HL-60 (cell line): Measurements from ENCODE around the gene ARV1.
"Not testable (repeated sequence)": the region's sequence is repeated elsewhere in the genome, so short reads cannot be mapped to it uniquely, and the experiment has no call there.

ENCODE experiments used
- DNase-seq, 2 experiments: peaks; one replicate each; pipeline ENCODE4 v3.0.0-alpha.2; 2010 to 2020; ENCODE audit warnings: low read depth in 1 of 2, low spot score in 1 of 2
- H3K27ac ChIP-seq: fragments of 250-450 bp; sonication (Bioruptor Pico); replicated peaks from 2 replicates; pipeline ENCODE4 v1.5.1; 2020; ENCODE audit warnings: mild to moderate bottlenecking, moderate library complexity
- H3K27me3 ChIP-seq: fragments of 250-450 bp; sonication (Bioruptor Pico); 2 replicates; pipeline ENCODE4 v1.5.1; 2021; ENCODE audit warnings: mild to moderate bottlenecking, moderate library complexity; ENCODE audit not compliant: insufficient read depth, poor library complexity, severe bottlenecking
- H3K4me3 ChIP-seq: replicated peaks from 2 replicates; pipeline ENCODE4 v1.5.1; 2011; ENCODE audit warnings: mild to moderate bottlenecking, control low read depth, low read length; ENCODE audit not compliant: insufficient read depth
- CTCF ChIP-seq: IDR thresholded peaks from one replicate; pipeline ENCODE4 v1.5.1; 2011; ENCODE audit warnings: low read length, control low read depth, inconsistent platforms; ENCODE audit not compliant: insufficient read depth
- GABPA ChIP-seq: IDR thresholded peaks from 2 replicates; pipeline ENCODE4 v1.6.1; 2012; ENCODE audit warnings: low read depth
- POLR2AphosphoS5 ChIP-seq: IDR thresholded peaks from 2 replicates; pipeline ENCODE4 v1.6.1; 2012; ENCODE audit warnings: low read depth
- REST ChIP-seq: IDR thresholded peaks from 2 replicates; pipeline ENCODE4 v1.6.1; 2012; ENCODE audit warnings: low read depth; ENCODE audit not compliant: insufficient replicate concordance
- SPI1 ChIP-seq: IDR thresholded peaks from 2 replicates; pipeline ENCODE4 v1.6.1; 2012; ENCODE audit warnings: low read depth, mild to moderate bottlenecking, borderline replicate concordance

Gene ARV1

GRCh38 chr1:231027971-231028370 lies 49.1 kb downstream of the ARV1 start:
- H3K4me3 ChIP-seq = no peak overlapping the region
- no peaks in the 10 kb centered on the region for H3K27me3 ChIP-seq
- DNase-seq = no peak
- TF ChIP-seq CTCF (no peak), SPI1 (no peak), POLR2AphosphoS5 (no peak), REST (no peak), GABPA (no peak)
- no peak overlapping the region for H3K27ac ChIP-seq

GRCh38 chr1:231028682-231029081 lies 49.8 kb downstream of the ARV1 start:
- TF ChIP-seq REST = no peak
- no peak for TF ChIP-seq CTCF
- no peak for TF ChIP-seq POLR2AphosphoS5
- no peak for TF ChIP-seq SPI1
- TF ChIP-seq GABPA = no peak
- no peak overlapping the region for H3K27ac ChIP-seq
- no peak for DNase-seq
- H3K4me3 ChIP-seq = no peak overlapping the region
- H3K27me3 ChIP-seq = no peaks in the 10 kb centered on the region

GRCh38 chr1:231029247-231029646 lies 50.4 kb downstream of the ARV1 start:
- H3K27ac ChIP-seq, H3K27me3 ChIP-seq, H3K4me3 ChIP-seq, DNase-seq: not testable (repeated sequence)

GRCh38 chr1:231029841-231030240 lies 50.9 kb downstream of the ARV1 start:
- Histone ChIP-seq H3K27ac (no peak overlapping the region), H3K27me3 (no peaks in the 10 kb centered on the region), H3K4me3 (no peak overlapping the region)
- no peak for TF ChIP-seq REST
- TF ChIP-seq POLR2AphosphoS5 = no peak
- TF ChIP-seq GABPA = no peak
- TF ChIP-seq SPI1 = no peak
- TF ChIP-seq CTCF = no peak
- DNase-seq = no peak
